ENCODE measurements around the gene GYS1. TPM values are rescaled to one million over a fixed set of nuclear protein-coding genes. Genes with fewer than 3 reads are reported as not detected.

The GYS1 gene
- total RNA-seq, 1 experiment from 2014 or later: 38.6 TPM

GRCh38 chr19:48922548-48923490, 70.3 kb downstream of the GYS1 start:
- Histone ChIP-seq H3K4me3 (ENCODE audit: low read length) (no peak overlapping the region), H3K9me3 (ENCODE audit: low read length) (no peaks in the 10 kb centered on the region), H3K79me2 (ENCODE audit: low read length) (no peaks in the 10 kb centered on the region), H3K27ac (ENCODE audit: low read length) (no peak overlapping the region), H3K9ac (ENCODE audit: low read length) (no peak overlapping the region), H3K4me1 (ENCODE audit: insufficient read depth, low read length) (peaks cover 21% of the 10 kb centered on the region), H4K20me1 (ENCODE audit: low read length) (no peaks in the 10 kb centered on the region), H3K27me3 (ENCODE audit: low read length) (no peaks in the 10 kb centered on the region), H2AFZ (ENCODE audit: low read length) (no peak overlapping the region), H3K4me2 (ENCODE audit: low read length) (no peak overlapping the region), H3K9me2 (replicated peaks; ENCODE audit: low read length) (no peaks in the 10 kb centered on the region), H3F3A (ENCODE audit: low read length, unreplicated experiment) (no peaks in the 10 kb centered on the region), H3K36me3 (ENCODE audit: low read depth, low read length) (no peaks in the 10 kb centered on the region)
- DNase-seq (no peak), ATAC-seq (no peak)
- CTCF ChIA-PET: no interaction called here
- POLR2A ChIA-PET (ENCODE audit: unreplicated experiment): no interaction called here
- TF ChIP-seq EZH2 (IDR thresholded peaks at IDR 0.05; ENCODE audit: low read length, unreplicated experiment): no peak
- no peak for TF ChIP-seq CTCF (conservative IDR thresholded peaks at IDR 0.05; ENCODE audit: low read depth, low read length)
- no peak for TF ChIP-seq EZH2phosphoT487 (IDR thresholded peaks at IDR 0.05; ENCODE audit: borderline replicate concordance, low read length)
- intact Hi-C loops (cut with micrococcal nuclease): no loop called here
- TSS peak; percentile 36 for BruUV-seq (replicated peaks)

- no TSS peak for BruUV-seq (replicated peaks)
- H3F3A ChIP-seq (ENCODE audit: low read length, unreplicated experiment): no peaks in the 10 kb centered on the region
- CTCF ChIA-PET: no interaction called here
- POLR2A ChIA-PET (ENCODE audit: unreplicated experiment): no interaction called here
- DNase-seq (no peak), ATAC-seq (no peak)
- no peaks in the 10 kb centered on the region for H3K27me3 ChIP-seq (ENCODE audit: low read length)
- TF ChIP-seq EZH2phosphoT487 (IDR thresholded peaks at IDR 0.05; ENCODE audit: borderline replicate concordance, low read length) (no peak), EZH2 (IDR thresholded peaks at IDR 0.05; ENCODE audit: low read length, unreplicated experiment) (no peak), CTCF (conservative IDR thresholded peaks at IDR 0.05; ENCODE audit: low read depth, low read length) (no peak)
- no peak overlapping the region for H3K4me2 ChIP-seq (ENCODE audit: low read length)
- no peaks in the 10 kb centered on the region for H3K9me2 ChIP-seq (replicated peaks; ENCODE audit: low read length)
- no peaks in the 10 kb centered on the region for H3K79me2 ChIP-seq (ENCODE audit: low read length)
- intact Hi-C loops (cut with micrococcal nuclease): no loop called here
- H3K4me3 ChIP-seq (ENCODE audit: low read length): no peak overlapping the region
- H3K4me1 ChIP-seq (ENCODE audit: insufficient read depth, low read length): peaks cover 21% of the 10 kb centered on the region
- H2AFZ ChIP-seq (ENCODE audit: low read length): no peak overlapping the region
- no peaks in the 10 kb centered on the region for H3K9me3 ChIP-seq (ENCODE audit: low read length)
- H3K27ac ChIP-seq (ENCODE audit: low read length): no peak overlapping the region
- no peaks in the 10 kb centered on the region for H4K20me1 ChIP-seq (ENCODE audit: low read length)
- no peak overlapping the region for H3K9ac ChIP-seq (ENCODE audit: low read length)
- H3K36me3 ChIP-seq (ENCODE audit: low read depth, low read length): no peaks in the 10 kb centered on the region
These were observed 71.2 kb downstream of the GYS1 start for GRCh38 chr19:48921721-48922500.

All from PC-3 (cell line).